ENCODE measurements around the gene TRPV2.
A peak's percentile ranks its signal among the peaks of the same experiment; 100 is the strongest.
"Not testable (repeated sequence)": the region's sequence is repeated elsewhere in the genome, so short reads cannot be mapped to it uniquely, and the experiment has no call there.

The TRPV2 gene, protein sequence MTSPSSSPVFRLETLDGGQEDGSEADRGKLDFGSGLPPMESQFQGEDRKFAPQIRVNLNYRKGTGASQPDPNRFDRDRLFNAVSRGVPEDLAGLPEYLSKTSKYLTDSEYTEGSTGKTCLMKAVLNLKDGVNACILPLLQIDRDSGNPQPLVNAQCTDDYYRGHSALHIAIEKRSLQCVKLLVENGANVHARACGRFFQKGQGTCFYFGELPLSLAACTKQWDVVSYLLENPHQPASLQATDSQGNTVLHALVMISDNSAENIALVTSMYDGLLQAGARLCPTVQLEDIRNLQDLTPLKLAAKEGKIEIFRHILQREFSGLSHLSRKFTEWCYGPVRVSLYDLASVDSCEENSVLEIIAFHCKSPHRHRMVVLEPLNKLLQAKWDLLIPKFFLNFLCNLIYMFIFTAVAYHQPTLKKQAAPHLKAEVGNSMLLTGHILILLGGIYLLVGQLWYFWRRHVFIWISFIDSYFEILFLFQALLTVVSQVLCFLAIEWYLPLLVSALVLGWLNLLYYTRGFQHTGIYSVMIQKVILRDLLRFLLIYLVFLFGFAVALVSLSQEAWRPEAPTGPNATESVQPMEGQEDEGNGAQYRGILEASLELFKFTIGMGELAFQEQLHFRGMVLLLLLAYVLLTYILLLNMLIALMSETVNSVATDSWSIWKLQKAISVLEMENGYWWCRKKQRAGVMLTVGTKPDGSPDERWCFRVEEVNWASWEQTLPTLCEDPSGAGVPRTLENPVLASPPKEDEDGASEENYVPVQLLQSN

GRCh38 chr17:16415031-16415924 is at the start of gene TRPV2:
Gene TRPV2, plus strand, starts transcription at chr17:16415571. Its CDS starts 2,098 bp downstream, at chr17:16417669.
- DNase-seq, result peak; percentile 41

DNA sequence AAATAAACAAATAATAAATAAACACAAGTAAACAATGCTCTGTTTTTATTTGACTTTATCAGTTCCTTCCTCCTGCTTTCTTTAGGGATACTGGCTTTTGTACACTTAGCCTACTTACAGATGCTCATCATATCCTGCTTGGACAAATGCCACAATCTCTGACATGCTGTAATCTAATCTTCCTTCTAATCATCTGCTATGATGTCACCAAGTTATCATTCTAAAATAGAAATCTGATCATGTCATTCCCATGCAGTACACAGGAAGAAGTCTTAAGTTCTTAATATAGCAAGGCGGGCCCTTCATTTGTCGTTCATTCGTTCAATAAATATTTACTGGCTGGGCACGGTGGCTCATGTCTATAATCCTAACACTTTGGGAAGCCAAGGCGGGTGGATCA is 43.6 kb upstream of the TRPV2 start:
- DNase-seq, result no peak

DNA sequence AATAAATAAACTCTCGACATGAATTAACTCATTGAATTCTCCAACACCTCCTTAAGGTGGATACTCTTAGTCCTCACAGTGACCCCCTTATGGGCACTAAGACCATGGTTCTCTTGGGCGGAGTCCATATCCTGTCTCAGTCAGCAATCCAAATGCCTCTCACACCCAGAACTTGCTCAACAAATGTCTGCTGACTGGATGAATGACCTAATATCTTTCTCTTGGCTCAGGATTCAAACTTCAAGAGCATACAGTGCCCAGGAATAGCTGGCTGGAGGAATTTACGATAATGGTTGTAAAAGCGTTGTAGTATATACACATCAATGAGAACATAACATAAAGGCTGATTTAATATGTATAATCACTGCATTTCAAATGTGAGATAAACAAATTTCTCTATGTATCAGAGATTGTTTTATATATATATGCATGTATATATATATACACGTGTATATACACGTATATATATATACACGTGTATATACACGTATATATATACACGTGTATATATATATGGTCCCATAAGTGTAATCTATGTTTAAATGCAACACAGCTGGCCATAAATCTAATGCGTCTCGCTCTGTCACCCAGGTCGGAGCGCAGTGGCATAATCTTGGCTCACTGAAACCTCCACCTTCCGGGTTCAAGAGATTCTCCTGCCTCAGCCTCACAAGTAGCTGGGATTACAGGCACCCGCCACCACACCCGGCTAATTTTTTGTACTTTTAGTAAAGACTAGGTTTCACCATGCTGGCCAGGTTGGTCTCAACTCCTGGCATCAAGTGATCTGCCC is 41.0 kb upstream of the TRPV2 start:
- no peak for DNase-seq

DNA sequence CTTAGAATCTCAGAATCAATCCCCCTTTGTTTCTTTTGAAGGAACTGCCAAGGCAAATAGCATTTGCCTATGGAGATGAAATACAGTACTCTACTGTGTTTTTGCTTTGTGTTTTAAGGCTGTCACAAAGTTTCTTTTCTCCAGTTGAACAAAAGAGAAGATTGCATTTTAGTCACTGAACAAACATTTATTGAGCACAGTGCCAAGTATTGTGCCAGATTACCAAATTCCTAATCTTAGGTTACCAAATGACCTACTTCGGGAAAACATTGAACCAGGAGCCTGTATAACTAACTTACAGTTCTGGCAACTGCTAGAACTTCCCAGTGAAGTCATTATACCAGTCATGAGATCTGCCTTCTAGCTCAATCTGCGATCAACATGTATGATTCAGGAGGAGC is 37.4 kb upstream of the TRPV2 start:
- DNase-seq, result no peak

- DNase-seq, result no peak
These were observed 36.6 kb upstream of the TRPV2 start for GRCh38 chr17:16378636-16379282.

GRCh38 chr17:16379654-16380053 is 35.7 kb upstream of the TRPV2 start:
- DNase-seq, result no peak

GRCh38 chr17:16380640-16381495 is 34.5 kb upstream of the TRPV2 start, which contains the start of gene UBB:
Gene UBB, plus strand, starts transcription at chr17:16381091. Its CDS starts 817 bp downstream, at chr17:16381908.
- DNase-seq, result peak; percentile 95

- peak; percentile 55 for DNase-seq
These were observed 33.9 kb upstream of the TRPV2 start for GRCh38 chr17:16381496-16381820.

DNA sequence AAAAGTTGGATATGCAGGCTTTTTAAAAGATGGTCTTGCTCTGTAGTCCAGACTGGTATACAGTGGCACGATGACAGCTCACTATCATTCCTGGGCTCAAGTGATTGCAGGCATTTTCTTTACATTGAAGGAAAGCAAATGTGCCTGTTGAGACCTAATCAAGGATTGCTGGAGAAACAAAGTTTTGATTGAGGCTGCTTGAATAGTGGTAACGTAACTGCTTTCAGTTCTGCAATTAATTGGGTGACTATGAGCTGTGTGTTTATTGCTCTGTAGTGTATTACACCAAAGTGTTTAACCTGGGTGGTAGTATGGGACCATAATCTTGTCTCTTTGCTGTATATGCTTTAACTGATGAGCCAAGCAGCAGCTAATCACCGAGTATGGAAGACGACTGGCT is 32.2 kb upstream of the TRPV2 start:
- DNase-seq, result no peak

DNA sequence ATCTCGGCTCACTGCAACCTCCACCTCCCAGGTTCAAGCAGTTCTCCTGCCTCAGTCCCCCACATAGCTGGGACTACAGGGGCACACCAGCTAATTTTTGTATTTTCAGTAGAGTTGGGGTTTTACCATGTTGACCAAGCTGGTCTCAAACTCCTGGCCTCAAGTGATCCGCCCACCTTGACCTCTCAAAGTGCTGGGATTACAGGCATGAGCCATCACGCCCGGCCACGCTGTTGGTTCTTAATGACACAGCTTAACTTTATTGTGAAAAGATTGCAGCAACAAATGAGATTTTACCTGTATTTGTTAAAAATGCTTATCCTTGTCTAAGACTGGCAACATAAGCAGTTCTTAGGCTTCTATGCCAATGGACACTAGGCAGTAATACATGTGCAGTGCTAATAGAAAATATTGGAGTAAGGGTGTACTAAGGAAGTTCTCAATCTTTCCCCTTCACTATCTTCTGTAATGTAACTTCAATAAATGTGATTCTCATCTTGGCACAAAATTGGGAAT is 31.5 kb upstream of the TRPV2 start:
- DNase-seq, result no peak

- no peak for DNase-seq
These were observed 30.8 kb upstream of the TRPV2 start for GRCh38 chr17:16384557-16384956.

- DNase-seq, result not testable (repeated sequence)
These were observed 29.3 kb upstream of the TRPV2 start for GRCh38 chr17:16386126-16386507.

DNA sequence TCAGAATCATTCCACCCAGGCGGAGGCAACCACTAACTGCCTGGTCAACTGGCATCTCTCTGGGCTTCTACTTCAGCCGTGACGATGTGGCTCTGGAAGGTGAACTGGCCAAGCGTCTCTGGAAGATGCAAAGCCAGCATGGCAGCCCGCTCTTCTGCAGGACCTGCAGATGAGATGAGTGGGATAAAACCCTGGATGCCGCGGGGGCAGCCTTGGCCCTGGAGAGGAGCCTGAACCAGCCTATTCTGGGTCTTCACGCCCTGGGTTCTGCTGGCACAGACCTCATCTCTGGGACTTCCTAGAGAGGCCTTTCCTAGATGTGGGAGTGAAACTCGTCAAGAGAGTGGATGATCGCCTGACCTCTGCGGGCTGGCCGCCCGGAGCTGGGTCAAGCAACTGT is 23.9 kb upstream of the TRPV2 start:
- DNase-seq, result no peak

DNA sequence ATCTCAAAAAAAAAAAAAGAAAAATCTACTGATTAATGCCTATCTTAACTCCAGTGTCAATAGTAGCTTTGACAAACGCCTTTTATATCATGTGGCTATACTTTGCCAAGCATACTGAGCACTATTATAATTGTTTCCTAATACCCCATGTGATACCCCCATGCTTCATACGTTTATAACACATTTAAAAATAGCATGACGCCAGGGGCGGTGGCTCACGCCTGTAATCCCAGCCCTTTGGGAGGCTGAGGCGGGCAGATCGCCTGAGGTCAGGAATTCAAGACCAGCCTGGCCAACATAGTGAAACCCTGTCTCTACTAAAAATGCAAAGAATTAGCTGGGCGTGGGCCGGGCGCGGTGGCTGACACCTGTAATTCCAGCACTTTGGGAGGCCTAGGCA is 22.9 kb upstream of the TRPV2 start:
- not testable (repeated sequence) for DNase-seq

DNA sequence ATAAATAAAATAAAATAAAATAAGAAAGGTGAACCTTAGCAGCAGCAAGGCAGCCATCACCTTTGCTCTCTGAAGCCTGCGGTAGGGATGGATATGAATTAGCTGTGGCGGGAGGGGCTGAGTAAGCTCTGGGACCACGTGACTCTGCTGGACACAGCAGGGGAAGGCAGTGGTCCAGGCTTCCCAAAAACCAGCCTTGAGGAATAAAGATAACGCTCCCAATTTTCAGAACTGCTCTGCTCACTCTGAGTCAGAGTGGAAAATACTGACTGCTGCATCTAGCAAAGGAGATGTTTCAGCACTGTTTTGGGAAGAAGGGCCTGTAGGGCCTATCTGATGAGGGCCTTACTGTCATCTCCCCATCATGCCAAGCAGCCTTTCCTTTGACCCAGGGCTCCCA is 19.5 kb upstream of the TRPV2 start:
- DNase-seq, result not testable (repeated sequence)

GRCh38 chr17:16396693-16397092 is 18.7 kb upstream of the TRPV2 start:
- DNase-seq, result not testable (repeated sequence)

GRCh38 chr17:16398270-16399267 is 16.8 kb upstream of the TRPV2 start:
- no peak for DNase-seq

GRCh38 chr17:16403847-16404246 is 11.5 kb upstream of the TRPV2 start:
- DNase-seq, result not testable (repeated sequence)
